GM19238 (cell line): ENCODE results near the gene NR4A2.
"Not testable (repeated sequence)": the region's sequence is repeated elsewhere in the genome, so short reads cannot be mapped to it uniquely, and the experiment has no call there.

Experiments used
- DNase-seq: peaks from one replicate; pipeline ENCODE4 v3.0.0; 2011; ENCODE audit warnings: low spot score; ENCODE audit not compliant: insufficient read length

The NR4A2 gene

DNA sequence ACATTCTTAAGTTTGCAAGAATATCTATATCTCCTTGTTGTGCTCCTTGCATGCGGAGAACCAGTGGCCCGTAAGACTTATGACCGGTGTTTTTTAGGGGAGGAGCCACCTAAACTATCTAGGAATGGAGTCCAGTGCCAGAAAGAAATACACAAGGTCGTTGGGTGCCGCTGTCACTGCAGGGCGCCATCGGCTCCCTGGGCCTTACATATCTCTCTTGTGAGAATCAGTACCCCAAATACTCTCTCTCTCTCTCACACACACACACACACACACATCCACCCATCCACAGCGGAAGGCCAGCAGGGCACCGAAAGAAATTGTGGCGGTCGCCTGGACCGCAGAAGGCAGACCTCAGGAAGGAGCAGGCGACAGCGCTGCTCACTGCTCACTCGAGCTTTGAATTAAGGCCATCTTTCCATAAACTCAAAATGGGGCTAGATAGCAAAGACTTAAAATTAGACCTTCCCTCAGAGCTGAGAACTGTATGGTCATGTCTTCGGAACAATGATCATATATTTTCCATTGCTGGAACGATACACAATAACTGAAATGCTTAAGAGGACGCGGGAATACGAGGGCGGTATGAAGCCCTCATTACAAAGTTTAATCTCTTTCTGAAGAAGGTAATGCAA, 10.4 kb downstream of the NR4A2 start:
- DNase-seq = no peak

DNA sequence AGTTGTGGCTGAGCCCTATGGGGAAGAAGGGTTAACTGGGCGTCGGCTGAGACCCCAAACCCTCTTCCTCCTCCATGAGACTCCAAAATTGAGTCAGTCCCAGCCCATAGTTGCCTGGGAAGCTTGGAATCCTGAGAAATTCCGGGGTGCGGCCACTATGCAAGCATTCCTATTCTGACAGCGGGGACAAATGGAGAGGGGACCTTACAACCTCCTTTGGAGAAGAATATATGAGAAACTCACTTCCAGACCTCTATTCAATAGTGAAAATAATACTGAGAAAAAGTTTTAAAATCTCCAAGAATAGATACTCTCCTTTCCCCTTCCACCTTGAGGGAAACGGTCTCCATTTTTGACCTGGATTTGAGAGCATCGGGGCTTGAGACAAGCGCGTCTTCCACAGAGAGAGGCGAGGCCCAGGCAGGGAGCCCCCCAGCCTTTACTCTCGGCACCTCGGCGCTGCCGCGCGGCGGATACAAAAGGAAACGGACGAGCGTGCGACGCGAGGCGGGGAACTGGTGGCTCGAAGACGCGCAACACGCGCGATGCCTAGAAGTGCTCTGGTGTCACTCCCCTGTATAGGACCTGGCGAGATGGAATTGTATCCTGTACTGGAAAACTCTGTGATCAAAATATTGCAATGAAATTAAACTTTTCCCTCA, 11.1 kb downstream of the NR4A2 start:
- no peak for DNase-seq

DNA sequence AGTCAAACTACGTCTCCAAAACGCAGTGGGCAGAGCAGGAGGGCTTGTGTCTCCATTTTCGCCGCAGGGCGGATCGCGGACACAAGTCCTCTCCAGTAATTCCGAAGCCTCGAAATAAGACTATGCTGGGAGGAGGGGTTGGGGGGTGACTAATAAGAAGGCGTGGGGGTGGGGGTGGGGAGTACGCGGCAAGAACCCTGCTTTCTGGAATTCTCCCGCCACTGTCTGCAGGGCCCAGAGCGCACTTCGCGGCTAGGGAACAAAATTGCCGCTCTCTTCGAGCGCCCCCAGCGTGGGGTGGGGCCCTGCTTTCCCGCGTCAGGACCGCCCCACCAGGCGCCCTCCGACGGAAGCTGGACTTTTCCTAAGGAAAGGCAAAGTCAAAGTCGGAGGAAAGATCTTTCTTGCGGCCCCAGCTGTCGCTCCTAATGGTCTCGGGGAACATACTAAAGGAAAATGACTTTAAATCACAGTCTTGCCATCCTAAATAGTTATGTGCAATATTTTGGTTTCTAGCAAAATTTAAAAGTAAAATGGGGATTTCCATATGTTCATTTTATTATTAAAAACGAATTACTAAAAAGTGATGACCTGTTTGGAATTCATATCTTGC, 11.9 kb downstream of the NR4A2 start:
- DNase-seq = no peak

DNA sequence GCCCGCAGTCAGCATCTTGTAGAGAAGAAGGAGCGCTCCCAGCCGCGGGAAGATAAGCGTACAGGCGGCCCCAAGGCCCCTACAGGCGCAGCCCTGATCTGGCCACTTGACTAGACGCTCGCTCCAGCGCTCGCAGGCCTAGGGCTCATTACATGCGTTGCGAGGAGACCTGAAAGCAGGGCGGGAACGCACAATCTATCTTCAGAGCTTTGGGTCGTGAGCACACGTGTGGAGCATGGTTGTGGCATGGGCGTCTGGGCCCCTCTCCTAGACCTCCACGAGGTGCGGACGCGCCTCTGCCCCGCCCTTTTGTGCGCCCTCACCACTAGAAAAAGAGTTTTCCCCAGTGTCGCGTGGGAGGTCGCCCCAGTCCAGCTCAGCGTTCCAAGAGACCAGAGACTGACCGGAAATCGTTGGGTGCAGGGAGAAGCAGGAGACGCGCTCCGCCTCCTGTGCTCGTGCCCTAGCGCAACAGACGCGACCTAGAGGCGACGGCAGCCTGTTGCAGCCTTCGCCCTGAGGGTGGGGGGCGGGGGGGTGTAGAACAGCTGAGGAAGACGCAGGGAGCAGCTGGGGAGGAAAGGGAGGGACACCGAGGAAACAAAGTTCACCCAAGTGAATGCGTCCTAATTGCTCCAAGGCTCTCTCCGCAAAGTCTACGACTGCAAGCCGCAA, 12.6 kb downstream of the NR4A2 start:
- DNase-seq = no peak

DNA sequence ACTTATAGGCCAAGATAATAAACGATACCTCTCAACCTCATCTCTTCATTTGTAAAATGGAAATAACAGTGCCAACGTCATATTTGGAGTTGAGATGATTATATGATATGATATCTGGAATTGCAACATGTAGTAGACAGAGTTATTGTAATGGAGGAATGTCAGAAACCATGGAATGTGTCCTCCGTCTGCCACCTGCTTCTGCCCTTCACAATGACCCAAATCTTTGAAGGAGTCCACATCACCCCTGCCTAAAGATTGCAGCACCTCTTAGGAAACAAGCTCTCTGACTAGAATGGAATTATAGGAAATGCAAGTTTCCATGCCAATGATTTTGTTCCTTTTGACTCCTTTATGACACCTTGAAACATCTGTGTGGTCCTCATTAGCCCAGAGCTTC, 14.9 kb downstream of the NR4A2 start:
- DNase-seq = no peak

DNA sequence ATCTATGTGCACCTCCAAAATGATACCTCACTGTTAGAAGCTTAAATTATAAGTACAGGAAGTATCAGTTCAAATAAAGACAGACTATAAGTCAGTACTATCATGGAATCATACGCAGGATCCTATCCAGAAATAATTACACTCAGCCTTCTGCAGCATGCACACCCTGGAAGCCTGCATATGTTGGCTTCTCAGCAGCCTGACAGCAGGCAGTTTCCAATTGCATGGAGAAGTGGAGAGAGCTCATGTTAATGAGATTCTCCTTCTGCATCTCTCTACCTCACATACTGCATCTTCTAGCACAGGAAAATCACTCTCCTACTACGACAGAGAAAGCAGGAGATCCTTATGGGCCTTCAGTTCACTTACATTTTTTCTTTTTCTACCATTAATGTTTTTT, 20.5 kb downstream of the NR4A2 start:
- no peak for DNase-seq

DNA sequence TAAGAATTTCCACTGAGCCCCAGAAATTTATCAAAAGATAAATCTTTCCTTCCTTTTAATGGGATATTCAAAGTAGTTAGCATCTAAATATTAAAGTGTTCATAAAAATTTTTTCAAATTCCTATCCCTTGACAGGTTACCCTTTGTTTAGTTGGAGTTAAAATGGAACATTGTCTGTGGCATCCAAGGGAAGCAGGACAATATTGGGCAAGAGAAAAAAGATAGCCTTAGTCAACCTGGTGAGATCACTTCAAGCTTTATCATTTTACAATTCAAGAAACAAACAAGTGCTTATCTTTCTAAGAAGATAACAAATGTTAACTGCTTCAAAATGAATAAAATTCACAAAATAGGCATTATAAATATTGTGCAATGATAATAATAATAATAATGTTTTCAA, 21.7 kb downstream of the NR4A2 start:
- no peak for DNase-seq

DNA sequence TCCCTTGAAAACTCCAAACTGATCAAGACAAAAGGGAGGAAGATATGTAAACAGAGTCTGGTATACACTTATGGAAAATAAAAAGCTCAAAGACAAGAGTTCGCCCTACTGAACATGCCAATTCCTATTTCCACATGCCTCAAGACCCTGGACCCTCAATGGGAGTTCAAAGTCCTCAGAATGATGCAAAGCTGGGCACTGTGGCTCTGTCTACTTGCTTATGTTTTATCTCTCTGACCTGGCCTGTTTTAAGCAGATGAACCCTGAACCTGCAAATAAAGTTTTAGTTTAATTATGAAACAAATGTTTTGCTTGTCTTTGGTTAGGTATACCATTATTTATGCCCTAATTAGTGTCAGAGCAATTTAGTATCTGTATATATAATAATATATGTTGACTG, 22.6 kb downstream of the NR4A2 start:
- DNase-seq = no peak

DNA sequence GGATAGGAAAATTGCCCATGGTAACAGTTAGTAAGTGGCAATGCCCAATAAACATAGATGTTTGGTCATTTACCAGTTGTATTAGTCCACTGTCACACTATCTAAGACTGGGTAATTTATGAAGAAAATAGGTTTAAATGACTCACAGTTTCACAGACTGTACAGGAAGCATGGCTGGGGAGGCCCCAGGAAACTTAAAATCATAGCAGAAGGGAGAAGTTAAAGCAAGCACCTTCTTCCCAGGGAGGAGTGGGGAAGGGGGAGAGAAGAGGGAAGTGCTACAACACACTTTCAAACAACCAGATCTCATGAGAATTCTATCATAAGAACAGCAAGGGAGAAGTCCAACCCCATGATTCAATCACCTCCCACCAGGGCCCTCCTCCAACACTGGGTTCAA, 23.4 kb downstream of the NR4A2 start:
- no peak for DNase-seq

DNA sequence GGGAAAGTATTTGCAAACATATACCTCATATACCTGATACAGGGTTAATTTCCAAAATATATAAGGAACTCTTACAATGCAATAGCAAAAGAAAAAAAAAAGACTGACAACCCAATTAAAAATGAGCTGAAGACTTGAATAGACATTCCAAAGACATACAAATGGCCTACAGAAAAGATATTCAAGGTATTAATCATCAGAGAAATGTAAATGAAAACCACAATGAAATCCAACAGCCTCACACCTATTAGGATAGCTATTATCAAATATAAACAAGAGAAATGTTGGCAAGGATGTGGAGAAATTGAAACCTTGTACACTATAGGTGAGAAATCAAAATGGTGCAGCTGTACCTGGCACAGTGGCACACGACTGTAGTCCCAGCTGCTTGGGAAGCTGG, 25.7 kb downstream of the NR4A2 start:
- DNase-seq = no peak

DNA sequence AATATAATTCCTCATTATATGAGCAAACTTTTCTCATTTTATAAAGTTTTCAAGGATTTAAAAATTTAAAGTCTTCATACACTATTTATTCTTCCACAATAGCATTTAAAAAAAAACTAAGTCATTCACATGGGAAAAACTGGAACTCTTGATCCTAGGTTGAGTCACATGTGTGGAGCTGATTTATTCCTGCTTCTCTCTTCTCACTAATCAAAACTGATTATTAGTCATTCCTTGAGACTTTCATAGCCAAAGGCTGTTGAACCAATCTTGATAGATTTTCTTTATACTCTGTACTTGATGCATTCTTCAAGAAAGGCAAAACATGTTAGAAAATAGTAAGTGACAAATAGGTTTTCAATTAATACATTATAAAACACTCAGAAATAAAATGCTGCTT, 27.4 kb downstream of the NR4A2 start:
- no peak for DNase-seq

DNA sequence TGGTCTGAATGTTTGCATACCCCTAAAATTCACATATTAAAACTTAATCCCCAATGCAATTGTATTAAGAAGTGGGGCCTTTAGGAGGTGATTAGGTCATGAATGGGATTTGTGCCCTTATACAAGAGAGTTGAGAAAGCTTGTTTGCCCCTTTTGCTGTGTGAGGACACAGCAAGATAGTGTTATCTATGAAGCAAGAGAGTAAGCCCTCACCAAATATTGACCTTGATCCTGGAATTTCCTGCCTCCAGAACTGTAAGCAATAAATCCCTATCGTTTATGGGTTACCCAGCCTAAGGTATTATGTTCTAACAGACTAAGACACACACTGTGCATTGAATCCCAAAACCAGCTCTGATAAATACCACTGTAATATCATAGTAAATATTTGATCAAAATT, 32.2 kb downstream of the NR4A2 start:
- no peak for DNase-seq

DNA sequence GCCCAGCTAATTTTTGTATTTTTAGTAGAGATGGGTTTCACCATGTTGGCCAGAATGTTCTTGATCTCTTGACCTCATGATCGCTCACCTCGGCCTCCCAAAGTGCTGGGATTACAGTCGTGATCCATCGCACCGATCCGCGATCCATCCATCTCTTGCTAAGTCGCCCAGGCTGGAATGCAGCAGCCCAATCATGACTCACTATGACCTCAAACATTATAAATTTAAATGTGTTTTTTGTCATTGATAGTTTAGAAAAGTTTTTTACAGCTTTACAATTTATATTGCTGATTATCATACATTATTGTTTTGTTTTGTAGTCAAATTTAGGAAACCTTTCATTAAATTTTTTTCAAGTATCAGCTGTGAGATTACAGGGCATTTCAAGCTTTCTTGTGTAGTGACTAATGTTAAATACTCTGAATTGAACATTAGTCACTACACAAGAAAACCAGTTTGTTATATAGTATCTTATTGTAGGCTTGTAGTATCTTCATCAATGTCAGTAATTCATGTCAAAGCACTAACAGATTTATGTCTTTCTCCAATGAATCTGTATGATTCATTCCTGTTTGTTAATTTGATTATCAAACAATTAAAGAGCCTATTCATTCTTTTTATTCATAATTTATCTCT, 37.5 kb downstream of the NR4A2 start:
- DNase-seq = no peak

DNA sequence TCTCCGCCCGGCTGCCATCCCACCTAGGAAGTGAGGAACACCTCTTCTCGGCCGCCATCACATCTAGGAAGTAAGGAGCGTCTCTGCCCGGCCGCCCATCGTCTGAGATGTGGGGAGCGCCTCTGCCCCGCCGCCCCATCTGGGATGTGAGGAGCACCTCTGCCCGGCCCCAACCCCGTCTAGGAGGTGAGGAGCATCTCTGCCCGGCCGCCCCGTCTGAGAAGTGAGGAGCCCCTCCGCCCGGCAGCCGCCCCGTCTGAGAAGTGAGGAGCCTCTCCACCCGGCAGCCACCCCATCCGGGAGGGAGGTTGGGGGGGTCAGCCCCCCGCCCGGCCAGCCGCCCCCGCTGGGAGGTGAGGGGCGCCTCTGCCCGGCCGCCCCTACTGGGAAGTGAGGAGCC, 39.1 kb downstream of the NR4A2 start:
- DNase-seq = not testable (repeated sequence)

DNA sequence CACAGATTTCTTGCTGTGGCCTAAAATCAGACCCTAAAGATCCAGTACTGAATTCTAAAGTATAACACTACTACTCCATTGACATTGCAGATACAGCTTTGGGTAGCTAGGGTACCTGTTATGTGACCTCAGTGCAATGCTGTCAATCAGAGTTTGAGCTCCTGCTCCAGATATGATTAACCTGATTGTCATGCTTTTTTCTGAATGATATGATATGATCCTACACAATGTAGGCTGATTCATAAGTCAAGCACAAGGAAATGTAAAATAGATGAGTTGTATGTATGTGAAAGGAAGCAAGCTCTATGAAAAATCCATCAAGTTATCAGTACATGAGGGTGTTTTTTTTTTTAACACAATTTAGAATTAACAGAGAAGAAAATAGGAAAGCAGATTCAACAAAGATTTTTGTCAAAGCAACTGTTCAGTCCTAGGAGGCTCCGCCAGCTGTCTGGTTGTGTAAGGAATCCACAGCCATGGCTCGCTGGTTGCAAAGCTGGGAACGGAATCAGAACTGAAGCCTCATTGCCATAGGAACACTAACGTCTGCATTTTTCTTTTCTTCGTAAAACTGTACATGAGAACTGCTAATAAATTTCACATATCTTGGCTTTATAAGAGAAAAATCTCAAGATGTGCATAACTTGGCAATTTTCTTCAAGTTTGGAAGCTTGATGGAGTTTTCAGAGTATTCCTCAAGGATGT, 52.9 kb downstream of the NR4A2 start:
- DNase-seq = no peak
